ENCODE data around the gene FBXO15.

FBXO15 gene

GRCh38 chr18:74068296-74068695 is 79.3 kb downstream of the FBXO15 start:
- TF ChIP-seq, protein P1, sequence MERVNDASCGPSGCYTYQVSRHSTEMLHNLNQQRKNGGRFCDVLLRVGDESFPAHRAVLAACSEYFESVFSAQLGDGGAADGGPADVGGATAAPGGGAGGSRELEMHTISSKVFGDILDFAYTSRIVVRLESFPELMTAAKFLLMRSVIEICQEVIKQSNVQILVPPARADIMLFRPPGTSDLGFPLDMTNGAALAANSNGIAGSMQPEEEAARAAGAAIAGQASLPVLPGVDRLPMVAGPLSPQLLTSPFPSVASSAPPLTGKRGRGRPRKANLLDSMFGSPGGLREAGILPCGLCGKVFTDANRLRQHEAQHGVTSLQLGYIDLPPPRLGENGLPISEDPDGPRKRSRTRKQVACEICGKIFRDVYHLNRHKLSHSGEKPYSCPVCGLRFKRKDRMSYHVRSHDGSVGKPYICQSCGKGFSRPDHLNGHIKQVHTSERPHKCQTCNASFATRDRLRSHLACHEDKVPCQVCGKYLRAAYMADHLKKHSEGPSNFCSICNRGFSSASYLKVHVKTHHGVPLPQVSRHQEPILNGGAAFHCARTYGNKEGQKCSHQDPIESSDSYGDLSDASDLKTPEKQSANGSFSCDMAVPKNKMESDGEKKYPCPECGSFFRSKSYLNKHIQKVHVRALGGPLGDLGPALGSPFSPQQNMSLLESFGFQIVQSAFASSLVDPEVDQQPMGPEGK (CRISPR knock-in tag; IDR thresholded peaks at IDR 0.05; ENCODE audit: borderline replicate concordance) = no peak
- TF ChIP-seq, protein P2, sequence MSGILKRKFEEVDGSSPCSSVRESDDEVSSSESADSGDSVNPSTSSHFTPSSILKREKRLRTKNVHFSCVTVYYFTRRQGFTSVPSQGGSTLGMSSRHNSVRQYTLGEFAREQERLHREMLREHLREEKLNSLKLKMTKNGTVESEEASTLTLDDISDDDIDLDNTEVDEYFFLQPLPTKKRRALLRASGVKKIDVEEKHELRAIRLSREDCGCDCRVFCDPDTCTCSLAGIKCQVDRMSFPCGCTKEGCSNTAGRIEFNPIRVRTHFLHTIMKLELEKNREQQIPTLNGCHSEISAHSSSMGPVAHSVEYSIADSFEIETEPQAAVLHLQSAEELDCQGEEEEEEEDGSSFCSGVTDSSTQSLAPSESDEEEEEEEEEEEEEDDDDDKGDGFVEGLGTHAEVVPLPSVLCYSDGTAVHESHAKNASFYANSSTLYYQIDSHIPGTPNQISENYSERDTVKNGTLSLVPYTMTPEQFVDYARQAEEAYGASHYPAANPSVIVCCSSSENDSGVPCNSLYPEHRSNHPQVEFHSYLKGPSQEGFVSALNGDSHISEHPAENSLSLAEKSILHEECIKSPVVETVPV (CRISPR knock-in tag; IDR thresholded peaks at IDR 0.05) = no peak
- TF ChIP-seq BACH2 (CRISPR knock-in tag; IDR thresholded peaks at IDR 0.05; ENCODE audit: borderline replicate concordance) = no peak
- no peak for TF ChIP-seq ISL1 (CRISPR knock-in tag; IDR thresholded peaks at IDR 0.05)
- no peak for TF ChIP-seq ZFP3 (CRISPR knock-in tag; IDR thresholded peaks at IDR 0.05)
- TF ChIP-seq ZC3H10 (CRISPR knock-in tag; IDR thresholded peaks at IDR 0.05) = no peak
- no peak for TF ChIP-seq ZNF8 (CRISPR knock-in tag; IDR thresholded peaks at IDR 0.05)
- no peak for ATAC-seq

DNA sequence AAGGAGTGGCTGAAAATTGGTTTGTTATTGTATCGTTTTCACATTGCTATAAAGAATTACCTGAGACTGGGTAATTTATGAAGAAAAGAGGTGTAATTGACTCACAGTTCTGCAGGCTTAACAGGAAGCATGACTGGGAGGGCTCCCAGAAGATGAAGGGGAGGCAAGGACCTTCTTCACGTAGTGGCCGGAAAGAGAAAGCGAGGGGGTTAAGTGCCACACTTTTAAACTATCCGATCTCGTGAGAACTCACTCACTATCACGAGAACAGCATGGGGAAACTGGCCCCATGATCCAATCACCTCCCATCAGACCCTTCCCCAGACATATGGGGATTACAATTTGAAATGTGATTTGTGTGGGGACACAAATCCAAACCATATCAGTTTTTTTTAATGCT is 81.6 kb downstream of the FBXO15 start:
- no peak for ATAC-seq
- TF ChIP-seq ISL1 (CRISPR knock-in tag; IDR thresholded peaks at IDR 0.05) (no peak), TOX (CRISPR knock-in tag; IDR thresholded peaks at IDR 0.05; ENCODE audit: borderline replicate concordance) (no peak), BACH2 (CRISPR knock-in tag; IDR thresholded peaks at IDR 0.05; ENCODE audit: borderline replicate concordance) (no peak), TCF4 (CRISPR knock-in tag; IDR thresholded peaks at IDR 0.05; ENCODE audit: borderline replicate concordance) (no peak), ZNF8 (CRISPR knock-in tag; IDR thresholded peaks at IDR 0.05) (no peak), GLIS3 (CRISPR knock-in tag; IDR thresholded peaks at IDR 0.05) (no peak), OSR1 (CRISPR knock-in tag; IDR thresholded peaks at IDR 0.05) (no peak), ARNTL (CRISPR knock-in tag; IDR thresholded peaks at IDR 0.05; ENCODE audit: borderline replicate concordance, low read depth) (no peak), ZC3H10 (CRISPR knock-in tag; IDR thresholded peaks at IDR 0.05) (no peak), ZNF70 (CRISPR knock-in tag; IDR thresholded peaks at IDR 0.05) (no peak)
- TF ChIP-seq, protein P2 (CRISPR knock-in tag; IDR thresholded peaks at IDR 0.05) = no peak
- TF ChIP-seq, protein P1 (CRISPR knock-in tag; IDR thresholded peaks at IDR 0.05; ENCODE audit: borderline replicate concordance) = no peak

DNA sequence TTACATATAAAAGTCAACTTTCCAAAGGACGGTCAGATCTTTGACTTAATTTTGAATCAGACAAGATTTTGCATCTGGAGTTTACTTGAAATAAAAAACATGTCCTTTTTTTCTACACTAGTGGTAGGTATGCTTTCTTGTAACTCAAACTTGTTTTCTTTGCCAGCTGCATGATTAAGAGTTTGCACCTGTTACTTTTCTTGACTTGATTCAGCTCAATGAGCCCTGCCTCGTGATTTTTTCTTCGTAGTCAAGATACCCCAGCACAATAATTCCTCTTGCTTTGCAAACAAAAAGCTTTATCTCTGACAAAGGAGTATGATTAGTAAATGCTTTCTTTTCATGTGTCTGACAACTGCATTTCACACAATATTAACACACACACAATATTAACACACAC is 82.3 kb downstream of the FBXO15 start:
- TF ChIP-seq, protein P3, sequence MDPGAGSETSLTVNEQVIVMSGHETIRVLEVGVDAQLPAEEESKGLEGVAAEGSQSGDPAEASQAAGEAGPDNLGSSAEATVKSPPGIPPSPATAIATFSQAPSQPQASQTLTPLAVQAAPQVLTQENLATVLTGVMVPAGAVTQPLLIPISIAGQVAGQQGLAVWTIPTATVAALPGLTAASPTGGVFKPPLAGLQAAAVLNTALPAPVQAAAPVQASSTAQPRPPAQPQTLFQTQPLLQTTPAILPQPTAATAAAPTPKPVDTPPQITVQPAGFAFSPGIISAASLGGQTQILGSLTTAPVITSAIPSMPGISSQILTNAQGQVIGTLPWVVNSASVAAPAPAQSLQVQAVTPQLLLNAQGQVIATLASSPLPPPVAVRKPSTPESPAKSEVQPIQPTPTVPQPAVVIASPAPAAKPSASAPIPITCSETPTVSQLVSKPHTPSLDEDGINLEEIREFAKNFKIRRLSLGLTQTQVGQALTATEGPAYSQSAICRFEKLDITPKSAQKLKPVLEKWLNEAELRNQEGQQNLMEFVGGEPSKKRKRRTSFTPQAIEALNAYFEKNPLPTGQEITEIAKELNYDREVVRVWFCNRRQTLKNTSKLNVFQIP (CRISPR knock-in tag; IDR thresholded peaks at IDR 0.05; ENCODE audit: borderline replicate concordance, low read depth) = no peak
- ATAC-seq = no peak

DNA sequence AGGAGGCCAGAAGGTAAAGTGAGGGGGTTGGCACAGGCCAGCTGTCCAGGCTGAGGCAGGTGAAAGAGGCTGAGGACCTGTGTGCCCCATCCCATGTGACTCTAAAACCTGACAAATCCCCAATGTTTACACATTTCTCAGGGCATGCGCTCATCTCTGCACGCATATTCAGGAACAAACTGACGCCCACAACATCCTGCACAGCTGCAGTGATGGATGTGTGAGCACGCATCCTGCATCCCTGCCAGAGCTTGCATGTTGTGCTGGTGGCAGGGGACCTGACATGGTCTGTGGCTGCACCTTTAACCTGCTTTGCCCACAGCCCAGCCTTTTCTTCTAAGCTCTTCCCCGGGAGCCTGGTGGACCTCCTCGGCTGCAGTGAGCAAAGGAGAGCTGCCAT is 83.1 kb downstream of the FBXO15 start:
- no peak for ATAC-seq
- TF ChIP-seq, protein P1 (CRISPR knock-in tag; IDR thresholded peaks at IDR 0.05; ENCODE audit: borderline replicate concordance) = no peak
- TF ChIP-seq SNAI2 (CRISPR knock-in tag; IDR thresholded peaks at IDR 0.05) (no peak), ESRRG (CRISPR knock-in tag; IDR thresholded peaks at IDR 0.05) (no peak), GLIS3 (CRISPR knock-in tag; IDR thresholded peaks at IDR 0.05) (no peak), CSDC2 (CRISPR knock-in tag; IDR thresholded peaks at IDR 0.05) (no peak), ZFP3 (CRISPR knock-in tag; IDR thresholded peaks at IDR 0.05) (no peak), TSHZ2 (CRISPR knock-in tag; IDR thresholded peaks at IDR 0.05) (no peak), ZNF8 (CRISPR knock-in tag; IDR thresholded peaks at IDR 0.05) (no peak), TCF4 (CRISPR knock-in tag; IDR thresholded peaks at IDR 0.05; ENCODE audit: borderline replicate concordance) (no peak), ZNF565 (CRISPR knock-in tag; conservative IDR thresholded peaks at IDR 0.05; ENCODE audit: low read depth) (no peak), ARNTL (CRISPR knock-in tag; IDR thresholded peaks at IDR 0.05; ENCODE audit: borderline replicate concordance, low read depth) (no peak)
- TF ChIP-seq, protein P4, sequence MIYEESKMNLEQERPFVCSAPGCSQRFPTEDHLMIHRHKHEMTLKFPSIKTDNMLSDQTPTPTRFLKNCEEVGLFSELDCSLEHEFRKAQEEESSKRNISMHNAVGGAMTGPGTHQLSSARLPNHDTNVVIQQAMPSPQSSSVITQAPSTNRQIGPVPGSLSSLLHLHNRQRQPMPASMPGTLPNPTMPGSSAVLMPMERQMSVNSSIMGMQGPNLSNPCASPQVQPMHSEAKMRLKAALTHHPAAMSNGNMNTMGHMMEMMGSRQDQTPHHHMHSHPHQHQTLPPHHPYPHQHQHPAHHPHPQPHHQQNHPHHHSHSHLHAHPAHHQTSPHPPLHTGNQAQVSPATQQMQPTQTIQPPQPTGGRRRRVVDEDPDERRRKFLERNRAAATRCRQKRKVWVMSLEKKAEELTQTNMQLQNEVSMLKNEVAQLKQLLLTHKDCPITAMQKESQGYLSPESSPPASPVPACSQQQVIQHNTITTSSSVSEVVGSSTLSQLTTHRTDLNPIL (CRISPR knock-in tag; IDR thresholded peaks at IDR 0.05; ENCODE audit: low read depth) = no peak

Measured in SK-N-SH treated with all-trans-retinoic acid at 6 μM for 48 hours (cell line).